Heart left ventricle (tissue), 16 donors: ENCODE results near the gene TLK1. TPM values are rescaled to one million over a fixed set of nuclear protein-coding genes. Genes with fewer than 3 reads are reported as not detected.

Experiments used
- ATAC-seq, 4 donors: fragments of 200-7000 bp; cut with Tn5 transposase; one replicate each; pipeline ENCODE4 v1.9.1; 2020 to 2022; ENCODE audit warnings: moderate library complexity in 4 of 4, mild to moderate bottlenecking in 3 of 4, moderate number of reproducible peaks in 1 of 4
- DNase-seq, 5 donors: peaks; one replicate each; pipeline ENCODE4 v3.0.0-alpha.2; 2020
- H3K27ac ChIP-seq, 12 donors: fragments of 200-600 bp; sonication (generic) in 4 of 12; one replicate each; pipeline versions ENCODE4 v1.5.0 to v1.8.0; 2016 to 2022; ENCODE audit warnings: mild to moderate bottlenecking in 2 of 12
- H3K27me3 ChIP-seq, 9 donors: fragments of 200-600 bp; sonication (generic) in 2 of 9; one replicate each; pipeline versions ENCODE4 v1.5.1 to v1.8.0; 2016 to 2022; ENCODE audit warnings: mild to moderate bottlenecking in 3 of 9
- H3K36me3 ChIP-seq, 9 donors: fragments of 200-600 bp; sonication (generic) in 2 of 9; one replicate each; pipeline versions ENCODE4 v1.5.0 to v1.8.0; 2018 to 2022; ENCODE audit warnings: mild to moderate bottlenecking in 2 of 9
- H3K4me1 ChIP-seq, 12 donors: fragments of 200-600 bp; sonication (generic) in 4 of 12; one replicate each; pipeline versions ENCODE4 v1.5.0 to v1.8.0; 2016 to 2022; ENCODE audit warnings: mild to moderate bottlenecking in 3 of 12
- H3K4me3 ChIP-seq, 12 donors: fragments of 200-600 bp; sonication (generic) in 4 of 12; one replicate each; pipeline versions ENCODE4 v1.5.0 to v1.8.0; 2017 to 2022; ENCODE audit warnings: mild to moderate bottlenecking in 9 of 12, moderate library complexity in 4 of 12
- H3K9me3 ChIP-seq, 12 donors: fragments of 200-600 bp; sonication (generic) in 4 of 12; one replicate each; pipeline versions ENCODE4 v1.5.0 to v1.8.0; 2016 to 2022; ENCODE audit warnings: mild to moderate bottlenecking in 1 of 12
- POLR2A ChIP-seq, 2 donors: fragments of 450-650 bp; IDR thresholded peaks; one replicate each; pipeline ENCODE4 v1.6.1; 2017; ENCODE audit warnings: antibody characterized with exemption in 2 of 2, mild to moderate bottlenecking in 2 of 2, moderate library complexity in 2 of 2
- WGBS, 4 donors: extraction: QIAGEN DNeasy Blood & Tissue Kit in 2 of 4; methylation state at CpG; one replicate each; pipeline versions ENCODE4 v1.1.5 to v1.1.7; 2013 to 2018; 5-methylcytosine and 5-hydroxymethylcytosine counted together
- intact Hi-C, 10 donors: fragments of 100-400 bp; cut with DNase I; formaldehyde crosslinking; loops; one replicate each; pipeline versions ENCODE4 v1.11.1 to v1.14.2; 2022
- polyA plus RNA-seq, 2 donors: library from polyadenylated mRNA; stranded (reverse); fragments of 200-250 nt; gene quantifications; one replicate each; pipeline ENCODE4 v1.2.3, GENCODE V29; 2013
- total RNA-seq, 9 donors: library from RNA; depleted of rRNA in 2 of 9; stranded (reverse); fragments of >200 nt in 2 of 9; fragmentation: NEBNext Ultra II Directional in 3 of 9; extraction: Animal tissue kit (Norgen Biotek cat#: 25700) in 3 of 9; gene quantifications; one replicate each; pipeline versions ENCODE4 v1.1.0 to v1.2.4, GENCODE V29; 2016 to 2023
- TF ChIP-seq, protein P1 (sequence below), 12 donors: fragments of 200-600 bp; sonication (generic) in 4 of 12; IDR thresholded peaks; one replicate each; pipeline versions ENCODE4 v1.5.0 to v1.8.0; 2018 to 2022; ENCODE audit warnings: antibody characterized with exemption in 12 of 12, mild to moderate bottlenecking in 5 of 12
- donor health status: ischemic (EF 13 %, LVEDD 7.1; RV severe dilation, severe dysfunction).
- donor health status: healthy with polysubstance abuse.
- donor health status: DM: no; HTN: yes; CAD: no.
- donor health status: DM: no; HTN: no; CAD: no.
- donor health status: ischemic (EF 25% LVEDD 6.9; RV normal size, moderate dysfunction).
- donor health status: ischemic (EF 25% LVEDD 5.7; RV mildly dilated, moderate dysfunction).
- donor health status: healthy.
- donor health status: DM: yes; HTN: yes; CAD: no.
- donor health status: ischemic (EF 35%, LVEDD 5.7; RV mildly dilated, moderate dysfunction).
- donor health status: nonischemic (EF 11% LVEDD 7.7; RV severe dilation, severe dysfunction).
- donor health status: DM: yes; HTN: yes; CAD: no.
- donor health status: PGD.
- donor health status: ischemic (EF 29% LVEDD 5.4; RV normal size, mild dysfunction).
- donor health status: nonischemic (EF 23%, LVEDD 6.1; RV moderate dilation, normal function).

Gene TLK1
- total and polyA plus RNA-seq, 11 donors: 7.2 to 41.4 (median 26.8) TPM

DNA sequence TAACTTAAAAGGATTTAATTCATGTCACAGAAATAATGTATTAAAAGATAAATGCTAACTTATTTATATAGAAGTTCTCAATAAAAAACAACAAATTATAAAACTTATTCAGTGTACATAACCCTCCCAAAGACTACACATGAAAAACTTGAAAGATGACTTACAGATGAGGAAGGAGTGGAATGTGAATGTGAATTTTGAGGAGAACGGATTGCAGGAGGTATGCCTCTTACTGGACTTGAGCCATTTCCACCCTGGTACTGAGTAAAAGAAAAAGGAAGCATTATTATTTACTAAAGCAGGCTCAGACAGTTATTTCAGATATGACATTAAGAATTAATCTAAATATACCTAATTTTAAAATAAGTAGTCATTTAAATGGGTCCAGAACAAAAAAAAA is 104.4 kb downstream of the TLK1 start:
- no peak for ATAC-seq
- no peak for DNase-seq
- intact Hi-C loops: no loop called here
- Histone ChIP-seq H3K27ac (no peak overlapping the region), H3K4me3 (no peak overlapping the region), H3K4me1 (no peaks in the 10 kb centered on the region), H3K27me3 (no peaks in the 10 kb centered on the region), H3K36me3 (peaks cover 0 to 78% (median 54%) of the 10 kb centered on the region in 9 donors), H3K9me3 (no peaks in the 10 kb centered on the region)
- 59 to 75% (median 66%) methylated on average over 1 of the region's 1 CpG for WGBS, 4 donors
- TF ChIP-seq, protein P1, sequence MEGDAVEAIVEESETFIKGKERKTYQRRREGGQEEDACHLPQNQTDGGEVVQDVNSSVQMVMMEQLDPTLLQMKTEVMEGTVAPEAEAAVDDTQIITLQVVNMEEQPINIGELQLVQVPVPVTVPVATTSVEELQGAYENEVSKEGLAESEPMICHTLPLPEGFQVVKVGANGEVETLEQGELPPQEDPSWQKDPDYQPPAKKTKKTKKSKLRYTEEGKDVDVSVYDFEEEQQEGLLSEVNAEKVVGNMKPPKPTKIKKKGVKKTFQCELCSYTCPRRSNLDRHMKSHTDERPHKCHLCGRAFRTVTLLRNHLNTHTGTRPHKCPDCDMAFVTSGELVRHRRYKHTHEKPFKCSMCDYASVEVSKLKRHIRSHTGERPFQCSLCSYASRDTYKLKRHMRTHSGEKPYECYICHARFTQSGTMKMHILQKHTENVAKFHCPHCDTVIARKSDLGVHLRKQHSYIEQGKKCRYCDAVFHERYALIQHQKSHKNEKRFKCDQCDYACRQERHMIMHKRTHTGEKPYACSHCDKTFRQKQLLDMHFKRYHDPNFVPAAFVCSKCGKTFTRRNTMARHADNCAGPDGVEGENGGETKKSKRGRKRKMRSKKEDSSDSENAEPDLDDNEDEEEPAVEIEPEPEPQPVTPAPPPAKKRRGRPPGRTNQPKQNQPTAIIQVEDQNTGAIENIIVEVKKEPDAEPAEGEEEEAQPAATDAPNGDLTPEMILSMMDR (IDR thresholded peaks at IDR 0.05): no peak
- no peak for TF ChIP-seq POLR2A (IDR thresholded peaks at IDR 0.05)

DNA sequence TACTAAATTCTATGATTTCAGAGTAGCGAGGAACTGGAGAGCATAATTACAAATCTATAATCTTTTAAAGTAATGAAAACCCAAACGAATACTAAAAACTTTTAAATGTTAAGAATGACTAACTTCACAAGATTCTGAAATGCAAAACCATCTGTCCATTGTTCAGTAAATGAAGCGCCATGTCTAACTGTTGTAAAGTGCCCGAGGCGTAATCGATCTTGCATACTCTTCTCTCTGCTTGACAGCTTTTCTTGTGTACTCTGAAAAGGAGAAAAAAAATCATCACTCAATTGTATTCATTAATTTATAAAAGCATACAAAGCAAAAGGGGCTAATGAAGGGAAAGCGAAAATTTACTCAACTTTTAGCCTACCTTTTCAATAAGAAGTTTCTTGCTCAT is 111.0 kb downstream of the TLK1 start:
- Histone ChIP-seq H3K4me3 (no peak overlapping the region), H3K9me3 (no peaks in the 10 kb centered on the region), H3K27ac (no peak overlapping the region), H3K4me1 (no peaks in the 10 kb centered on the region), H3K36me3 (peaks cover 0 to 96% (median 67%) of the 10 kb centered on the region in 9 donors), H3K27me3 (no peaks in the 10 kb centered on the region)
- DNase-seq (no peak), ATAC-seq (no peak)
- intact Hi-C loops: loop anchor here in 1 of 10 donors (10.0 kb wide), 1 partner anchor 55 kb away; no protein-coding TSS in a partner anchor
- TF ChIP-seq, protein P1 (IDR thresholded peaks at IDR 0.05): no peak
- no peak for TF ChIP-seq POLR2A (IDR thresholded peaks at IDR 0.05)
- 94 to 97% (median 95%) methylated on average over 7 of the region's 7 CpGs for WGBS, 4 donors

DNA sequence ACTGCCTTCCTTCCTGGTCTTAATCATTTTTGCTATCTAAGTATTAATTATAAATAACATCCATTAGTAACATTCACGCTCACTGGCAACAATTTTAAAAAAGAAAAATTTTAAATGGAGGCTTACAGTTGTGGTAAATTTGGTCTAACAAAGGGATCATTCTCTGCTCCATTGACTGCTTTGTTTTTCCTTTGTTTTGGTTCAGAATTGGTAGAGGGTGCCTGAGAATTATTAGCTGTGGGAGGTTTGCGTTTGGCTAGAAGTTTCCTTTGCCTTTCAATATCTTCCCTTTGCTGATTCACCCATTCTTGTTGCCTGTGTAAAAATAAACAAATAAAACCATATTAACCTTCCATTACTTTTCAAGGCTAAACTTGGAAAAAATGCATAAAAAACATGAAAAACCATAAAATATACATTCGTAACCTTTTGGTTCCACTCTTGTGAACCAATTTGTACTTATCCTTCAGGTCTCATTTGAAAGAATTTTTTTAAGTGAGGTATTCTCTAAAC is 114.6 kb downstream of the TLK1 start:
- intact Hi-C loops: loop anchor here in 1 of 10 donors (10.0 kb wide), 1 partner anchor 51 kb away; no protein-coding TSS in a partner anchor
- H3K4me1 ChIP-seq: no peaks in the 10 kb centered on the region
- H3K27ac ChIP-seq: no peak overlapping the region
- no peak overlapping the region for H3K4me3 ChIP-seq
- ATAC-seq: no peak
- DNase-seq: no peak
- 91 to 97% (median 94%) methylated on average over 3 of the region's 3 CpGs for WGBS, 4 donors
- peaks cover 0 to 96% (median 68%) of the 10 kb centered on the region in 9 donors for H3K36me3 ChIP-seq
- H3K27me3 ChIP-seq: no peaks in the 10 kb centered on the region
- no peaks in the 10 kb centered on the region for H3K9me3 ChIP-seq
- TF ChIP-seq POLR2A (IDR thresholded peaks at IDR 0.05): no peak

DNA sequence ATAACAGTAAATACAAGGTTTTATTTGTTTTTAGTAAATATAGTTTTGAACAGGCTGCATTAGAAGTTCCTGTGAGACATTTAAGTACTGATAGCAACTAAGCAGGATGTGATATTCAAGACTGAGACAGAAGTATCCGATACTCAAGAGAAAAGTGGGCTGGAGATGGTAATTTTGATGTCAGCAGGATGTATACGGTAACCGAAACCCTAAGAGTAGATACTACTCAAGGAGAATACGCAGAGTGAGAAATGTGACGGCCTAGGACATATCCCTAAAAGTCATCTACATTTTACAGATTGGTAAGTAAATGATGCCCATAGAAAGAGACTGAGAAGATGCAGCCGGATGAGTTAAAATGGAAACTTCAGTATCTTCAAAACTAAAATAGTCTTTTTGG is 116.3 kb downstream of the TLK1 start:
- no peak for ATAC-seq

More for the DNA sequence above, 116.3 kb downstream of the TLK1 start:
- no peaks in the 10 kb centered on the region for H3K27me3 ChIP-seq
- no peaks in the 10 kb centered on the region for H3K9me3 ChIP-seq
- no peak overlapping the region for H3K4me3 ChIP-seq
- no peak for DNase-seq
- intact Hi-C loops: loop anchor here in 1 of 10 donors (10.0 kb wide), 1 partner anchor 50 kb away; no protein-coding TSS in a partner anchor
- TF ChIP-seq, protein P1 (IDR thresholded peaks at IDR 0.05): no peak
- no peak for TF ChIP-seq POLR2A (IDR thresholded peaks at IDR 0.05)
- no peak overlapping the region for H3K27ac ChIP-seq
- no peaks in the 10 kb centered on the region for H3K4me1 ChIP-seq
- WGBS, 4 donors: 61 to 65% (median 64%) methylated on average over 6 of the region's 6 CpGs
- peaks cover 0 to 96% (median 74%) of the 10 kb centered on the region in 9 donors for H3K36me3 ChIP-seq
